HTR-8/SVneo (cell line): ENCODE results near the gene SMIM9.

Experiments used
- DNase-seq: peaks from one replicate; pipeline ENCODE4 v3.0.0; 2011; ENCODE audit warnings: low spot score, mixed read lengths; ENCODE audit not compliant: insufficient read length
- FAIRE-seq: peaks from 2 replicates; lab custom pipeline; 2011; peaks lifted over from hg19 to GRCh38; lab: Jason Lieb, UNC

The SMIM9 gene

DNA sequence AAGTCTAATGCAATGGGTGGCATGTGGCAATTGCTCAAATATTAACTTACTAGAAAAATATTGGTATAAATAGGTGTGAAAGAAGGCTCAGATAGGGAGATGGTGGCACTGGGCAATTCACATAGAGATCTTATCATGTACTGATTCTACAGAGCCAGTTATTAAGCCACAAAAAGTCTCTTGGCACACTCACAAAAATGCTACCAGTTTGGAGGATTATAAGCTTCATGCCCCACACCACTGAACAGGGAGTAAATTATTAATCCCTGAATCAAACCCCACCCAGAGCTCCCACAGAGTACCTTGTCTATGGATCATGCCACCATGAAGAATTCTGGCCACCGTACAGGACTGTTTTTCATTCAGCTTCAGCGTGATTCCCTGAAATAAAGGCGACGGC, 43.0 kb downstream of the SMIM9 start:
- DNase-seq (no peak), FAIRE-seq (no peak)

- FAIRE-seq (no peak), DNase-seq (no peak)
Observed at GRCh38 chrX:154785716-154786115, 48.7 kb downstream of the SMIM9 start.

DNA sequence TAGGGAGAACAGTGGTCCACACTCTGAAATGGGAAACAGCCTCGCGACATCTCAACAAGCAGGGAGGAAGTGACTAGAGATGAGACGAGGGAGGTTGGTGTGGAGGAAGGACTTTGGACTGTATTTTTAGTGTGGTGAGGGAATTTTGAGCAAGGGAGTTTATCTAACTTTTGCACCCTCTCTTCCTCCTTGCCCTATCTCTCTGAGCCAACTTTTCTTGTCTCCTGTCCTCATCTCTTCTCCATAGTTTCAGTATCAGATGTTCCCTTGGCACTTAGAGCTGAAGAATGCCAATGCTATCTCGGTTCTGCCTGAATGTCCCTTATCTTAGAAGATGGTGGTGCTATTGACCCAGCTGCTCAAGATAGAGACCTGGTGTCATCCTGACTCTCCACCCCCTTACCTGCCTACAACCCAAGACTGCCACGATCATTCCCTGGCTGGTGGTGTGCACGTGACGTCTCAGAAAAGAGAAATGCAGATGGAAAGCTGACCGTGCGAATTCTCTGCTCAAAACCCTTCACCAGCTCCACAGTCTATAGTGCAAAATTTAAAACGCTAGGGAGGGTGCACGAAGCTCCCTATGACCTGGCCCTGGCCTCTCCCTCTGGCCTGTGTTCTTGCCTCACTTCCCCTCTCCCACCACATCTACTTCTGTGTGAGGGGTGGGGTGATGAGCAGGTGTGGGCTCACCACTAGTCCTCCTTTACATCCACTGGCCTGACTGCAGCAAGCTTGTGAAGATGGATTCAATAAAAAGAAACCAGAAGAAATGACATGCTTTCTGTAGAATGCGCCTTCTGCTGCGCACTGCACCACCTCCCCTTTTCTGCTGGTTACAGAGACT, 50.1 kb downstream of the SMIM9 start:
- no peak for FAIRE-seq
- no peak for DNase-seq

DNA sequence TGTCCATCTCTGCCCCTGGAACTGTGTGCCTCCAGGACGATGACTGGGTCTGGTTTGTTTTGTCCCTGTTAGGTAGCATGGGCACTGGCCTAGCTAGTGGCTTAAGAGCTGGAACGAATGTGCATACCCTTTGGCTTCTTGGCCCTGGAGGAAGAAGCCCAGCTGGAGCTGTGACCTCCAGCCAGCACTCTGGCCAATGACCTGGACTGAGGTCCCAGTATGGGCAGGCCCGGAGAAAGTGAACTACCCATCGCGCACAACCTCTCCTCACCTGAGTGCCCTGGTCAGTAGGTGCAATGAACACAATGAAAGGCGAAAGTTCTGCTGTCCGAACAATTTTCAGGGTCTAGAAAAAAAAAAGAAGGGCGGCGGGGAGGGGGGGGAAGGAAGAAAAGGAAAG, 53.5 kb downstream of the SMIM9 start:
- no peak for DNase-seq
- FAIRE-seq = no peak

DNA sequence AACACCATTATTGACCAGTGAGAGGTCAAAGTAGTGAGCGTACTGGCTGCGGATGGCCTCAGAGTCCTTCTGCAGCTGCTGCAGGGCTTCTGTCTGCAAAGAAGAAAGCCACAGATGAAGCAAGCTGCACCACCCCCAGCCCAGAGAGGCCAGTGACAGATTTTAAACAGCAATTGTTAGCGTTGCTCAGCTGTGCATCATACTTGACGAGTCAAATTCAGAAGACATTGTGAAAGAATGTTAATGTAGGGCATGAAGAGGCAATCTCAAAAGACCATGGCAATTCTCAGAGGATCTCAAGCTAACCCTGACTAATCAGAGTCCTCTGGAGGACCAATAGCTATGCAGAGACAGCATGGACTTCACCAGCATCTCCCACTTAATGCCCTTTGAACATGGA, 55.2 kb downstream of the SMIM9 start:
- DNase-seq (no peak), FAIRE-seq (no peak)

DNA sequence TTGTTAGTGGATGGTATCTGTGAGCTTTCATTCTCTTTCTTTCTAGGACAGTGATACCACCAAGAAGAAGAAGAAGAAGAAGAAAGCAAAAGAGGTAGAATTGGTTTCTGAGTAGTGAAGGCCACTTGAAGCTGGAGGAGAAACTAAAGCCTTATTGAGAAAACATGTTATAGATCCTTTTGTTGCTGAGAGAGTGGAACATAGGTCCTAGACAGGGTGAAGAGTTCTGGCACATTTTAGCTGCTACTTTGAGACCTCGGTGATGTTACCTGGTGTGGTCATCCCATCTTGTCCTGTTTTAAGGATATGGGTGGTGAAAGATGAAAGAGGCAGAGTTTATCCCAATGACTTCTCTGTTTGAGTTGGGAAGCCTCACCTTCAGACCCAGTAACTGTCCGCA, 57.7 kb downstream of the SMIM9 start:
- DNase-seq = no peak
- no peak for FAIRE-seq

DNA sequence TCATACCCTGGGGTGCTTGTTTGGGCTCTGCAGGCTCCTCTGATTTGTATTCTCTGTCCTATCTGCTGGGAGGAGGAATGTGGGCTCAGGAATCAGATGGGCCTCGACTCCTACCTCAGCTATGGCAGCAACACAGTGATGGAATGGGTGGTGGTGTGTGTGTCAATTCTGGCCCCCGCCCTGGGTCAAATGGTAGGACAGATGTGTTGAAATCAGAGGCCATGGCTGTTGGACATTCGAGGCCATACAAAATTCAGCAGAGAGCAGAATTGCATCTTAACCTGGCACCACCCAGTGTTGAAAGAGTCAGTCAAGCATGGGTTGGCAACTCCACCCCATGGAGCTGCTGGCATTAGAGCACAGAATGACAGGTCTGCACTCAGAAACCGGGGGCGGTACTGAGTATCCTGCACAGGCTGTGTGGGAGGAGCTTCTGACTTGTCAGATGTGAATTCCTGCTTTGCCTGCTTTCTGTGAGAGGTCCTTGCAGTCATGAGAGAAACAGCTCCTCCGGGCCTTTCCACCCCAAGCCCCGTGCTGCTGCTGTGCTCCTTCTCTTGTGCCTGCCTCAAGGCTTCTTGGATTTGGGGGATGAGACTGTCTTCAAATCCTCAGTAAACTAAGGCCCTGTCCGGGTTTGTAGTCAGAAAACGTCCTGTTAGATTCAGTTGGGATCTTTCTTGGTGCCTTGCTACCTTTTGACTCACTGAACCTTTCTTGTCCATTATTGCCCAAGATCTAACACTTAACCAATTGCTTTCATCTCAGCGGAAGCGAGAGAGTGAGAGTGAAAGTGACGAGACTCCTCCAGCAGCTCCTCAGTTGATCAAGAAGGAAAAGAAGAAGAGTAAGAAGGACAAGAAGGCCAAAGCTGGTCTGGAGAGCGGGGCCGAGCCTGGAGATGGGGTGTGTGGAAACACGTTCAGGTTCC, 58.8 kb downstream of the SMIM9 start:
- DNase-seq (no peak), FAIRE-seq (no peak)

- DNase-seq = no peak
- FAIRE-seq = no peak
Observed at GRCh38 chrX:154774622-154775021, 59.8 kb downstream of the SMIM9 start.
